ENCODE data around the gene PRTN3.

DNA sequence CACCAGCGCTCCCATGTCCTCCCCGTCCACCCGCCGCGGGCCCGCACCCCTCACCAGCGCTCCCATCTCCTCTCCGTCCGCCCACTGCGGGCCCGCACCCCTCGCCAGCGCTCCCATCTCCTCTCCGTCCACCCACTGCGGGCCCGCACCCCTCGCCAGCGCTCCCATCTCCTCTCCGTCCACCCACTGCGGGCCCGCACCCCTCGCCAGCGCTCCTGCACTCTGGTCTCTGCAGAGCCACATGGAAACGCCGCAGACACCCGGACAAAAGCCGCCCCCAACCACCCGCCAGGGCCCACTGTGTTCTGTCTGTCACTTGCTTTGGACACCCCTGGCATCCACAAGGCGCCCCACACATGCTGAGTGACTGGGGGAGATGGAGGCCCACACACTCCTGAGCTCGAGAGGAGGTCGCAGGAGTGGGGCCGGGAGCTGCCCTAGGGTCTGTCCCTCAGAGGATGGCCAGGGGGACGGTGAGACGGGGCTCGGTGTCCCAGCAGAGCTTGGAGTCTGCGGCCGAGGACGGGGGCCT lies 26.0 kb downstream of the PRTN3 start:
- TF ChIP-seq, protein P1, sequence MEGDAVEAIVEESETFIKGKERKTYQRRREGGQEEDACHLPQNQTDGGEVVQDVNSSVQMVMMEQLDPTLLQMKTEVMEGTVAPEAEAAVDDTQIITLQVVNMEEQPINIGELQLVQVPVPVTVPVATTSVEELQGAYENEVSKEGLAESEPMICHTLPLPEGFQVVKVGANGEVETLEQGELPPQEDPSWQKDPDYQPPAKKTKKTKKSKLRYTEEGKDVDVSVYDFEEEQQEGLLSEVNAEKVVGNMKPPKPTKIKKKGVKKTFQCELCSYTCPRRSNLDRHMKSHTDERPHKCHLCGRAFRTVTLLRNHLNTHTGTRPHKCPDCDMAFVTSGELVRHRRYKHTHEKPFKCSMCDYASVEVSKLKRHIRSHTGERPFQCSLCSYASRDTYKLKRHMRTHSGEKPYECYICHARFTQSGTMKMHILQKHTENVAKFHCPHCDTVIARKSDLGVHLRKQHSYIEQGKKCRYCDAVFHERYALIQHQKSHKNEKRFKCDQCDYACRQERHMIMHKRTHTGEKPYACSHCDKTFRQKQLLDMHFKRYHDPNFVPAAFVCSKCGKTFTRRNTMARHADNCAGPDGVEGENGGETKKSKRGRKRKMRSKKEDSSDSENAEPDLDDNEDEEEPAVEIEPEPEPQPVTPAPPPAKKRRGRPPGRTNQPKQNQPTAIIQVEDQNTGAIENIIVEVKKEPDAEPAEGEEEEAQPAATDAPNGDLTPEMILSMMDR (conservative IDR thresholded peaks at IDR 0.05 in 1 of 2, IDR thresholded peaks at IDR 0.05 in 1 of 2; ENCODE audit: extremely low read depth in 1 of 2, insufficient read depth in 1 of 2, low read depth in 1 of 2, low read length in 2 of 2) = no peak
- TF ChIP-seq EZH2 (IDR thresholded peaks at IDR 0.05; ENCODE audit: borderline replicate concordance, low read length) = no peak

Data from mammary epithelial cell (primary cell).